ENCODE results near the gene TMX4.
"Not testable (repeated sequence)": the region's sequence is repeated elsewhere in the genome, so short reads cannot be mapped to it uniquely, and the experiment has no call there.

TMX4 gene, protein sequence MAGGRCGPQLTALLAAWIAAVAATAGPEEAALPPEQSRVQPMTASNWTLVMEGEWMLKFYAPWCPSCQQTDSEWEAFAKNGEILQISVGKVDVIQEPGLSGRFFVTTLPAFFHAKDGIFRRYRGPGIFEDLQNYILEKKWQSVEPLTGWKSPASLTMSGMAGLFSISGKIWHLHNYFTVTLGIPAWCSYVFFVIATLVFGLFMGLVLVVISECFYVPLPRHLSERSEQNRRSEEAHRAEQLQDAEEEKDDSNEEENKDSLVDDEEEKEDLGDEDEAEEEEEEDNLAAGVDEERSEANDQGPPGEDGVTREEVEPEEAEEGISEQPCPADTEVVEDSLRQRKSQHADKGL

DNA sequence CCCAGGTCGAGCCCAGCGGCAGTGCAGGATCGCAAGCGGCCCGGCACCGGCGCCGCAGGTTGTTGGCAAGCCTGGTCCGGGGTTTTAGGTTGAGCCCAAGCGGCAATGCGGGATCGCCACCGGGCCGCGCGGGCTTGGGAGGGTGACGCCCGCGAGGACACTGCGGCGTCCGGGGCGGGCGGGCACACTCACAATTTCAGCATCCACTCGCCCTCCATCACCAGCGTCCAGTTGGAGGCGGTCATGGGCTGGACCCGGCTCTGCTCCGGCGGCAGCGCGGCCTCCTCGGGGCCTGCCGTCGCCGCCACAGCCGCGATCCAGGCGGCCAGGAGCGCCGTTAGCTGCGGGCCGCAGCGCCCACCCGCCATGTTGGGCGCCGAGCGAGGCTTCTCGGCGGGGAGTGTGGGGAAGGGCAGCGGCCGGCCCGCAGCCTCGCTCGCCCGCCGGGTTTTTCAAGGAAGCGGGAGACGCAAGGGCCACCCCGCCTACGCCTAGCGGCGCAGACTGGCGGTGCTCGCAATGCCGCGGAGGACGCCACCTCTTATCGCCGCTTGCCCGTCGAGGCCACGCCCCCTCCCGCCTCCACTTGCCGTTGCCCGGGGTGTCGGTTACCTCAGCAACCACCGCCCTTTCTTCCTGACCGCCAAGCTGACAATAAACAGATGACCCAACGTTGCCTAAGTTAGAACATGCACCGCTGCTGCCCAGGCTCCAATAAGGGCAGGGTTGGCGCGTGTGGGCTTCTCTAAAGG, at the start of gene TMX4:
Gene TMX4, minus strand, starts transcription at position 516 of the 752 bp plus-strand sequence. Its CDS starts 148 bp downstream, at position 368.
- peak; percentile 78 to 91 for DNase-seq (ENCODE audit: low read depth in 2 of 2)

DNA sequence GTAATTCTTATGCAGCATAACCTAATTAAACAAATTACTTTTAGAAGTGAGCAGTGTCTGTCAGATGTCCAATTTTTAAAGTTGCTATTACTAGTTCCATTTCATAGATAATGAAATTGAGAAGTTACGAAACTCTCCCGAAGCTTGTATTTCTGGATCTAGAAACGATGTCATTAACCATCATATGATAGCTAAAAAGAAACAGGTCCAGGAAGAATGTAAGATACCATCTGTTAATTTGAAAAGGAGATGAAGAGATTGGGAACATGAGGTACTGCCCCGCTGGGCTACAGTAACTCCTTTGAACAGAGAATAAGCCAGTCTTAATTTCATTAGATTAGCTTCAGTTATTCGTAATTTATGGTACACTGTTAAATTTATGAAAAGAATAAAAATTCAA, 47.5 kb upstream of the TMX4 start:
- DNase-seq (ENCODE audit: low read depth in 2 of 2): no peak

DNA sequence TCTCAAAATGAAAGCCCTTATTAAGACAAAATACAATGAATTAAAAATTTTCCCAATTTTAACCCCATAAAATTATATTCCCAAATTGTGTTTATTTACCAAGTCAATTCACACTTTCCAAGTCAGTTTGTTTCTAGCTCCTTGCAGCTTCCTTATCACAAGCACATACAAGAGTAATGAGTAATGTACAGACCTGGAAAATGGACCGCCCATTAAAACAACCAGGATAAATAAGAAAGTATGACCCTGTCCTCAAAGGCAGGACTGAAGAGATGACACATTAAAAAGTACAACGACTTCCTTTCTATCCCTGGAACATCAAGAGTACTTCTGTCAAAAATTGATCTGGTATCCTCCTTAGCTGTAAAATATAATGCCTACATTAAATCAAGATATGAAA, 47.1 kb upstream of the TMX4 start:
- no peak for DNase-seq (ENCODE audit: low read depth in 2 of 2)

DNA sequence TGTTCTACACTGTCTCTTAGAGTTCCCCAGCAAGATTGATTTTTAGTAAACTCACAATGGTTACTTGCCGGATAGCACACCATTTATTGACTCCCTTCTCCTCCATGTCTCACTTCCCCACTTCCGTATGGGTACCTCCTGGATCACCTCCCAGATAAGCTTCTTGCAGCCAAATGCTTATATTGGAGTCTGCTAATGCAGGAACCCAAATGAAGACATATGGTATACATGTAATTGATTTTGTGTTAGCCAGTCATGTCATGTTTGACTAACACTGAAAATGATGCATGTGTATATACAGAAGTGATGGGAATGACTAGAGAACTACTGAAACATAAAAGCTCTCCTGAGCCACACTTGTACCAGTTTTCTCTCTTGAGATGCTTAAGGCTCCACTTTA, 46.1 kb upstream of the TMX4 start:
- DNase-seq (ENCODE audit: low read depth in 2 of 2): no peak

DNA sequence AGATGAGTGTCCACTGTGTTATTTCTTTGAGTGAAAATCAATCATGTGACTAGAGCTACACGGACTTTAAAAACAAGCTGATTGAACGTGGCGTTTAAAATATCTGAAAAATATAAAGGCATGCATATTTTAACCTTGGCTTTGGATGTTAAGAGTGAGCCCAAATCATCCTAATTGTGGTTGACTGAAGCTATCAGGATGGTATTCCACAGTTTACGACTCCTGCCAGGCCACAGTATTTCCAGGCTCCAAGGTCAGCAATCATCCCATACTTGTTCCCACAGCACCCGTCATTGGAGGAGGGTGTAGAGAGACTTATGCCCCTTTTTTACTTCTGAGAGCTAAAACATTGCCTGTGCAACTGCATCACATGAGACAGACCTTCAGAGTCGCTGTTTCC, 43.2 kb upstream of the TMX4 start:
- DNase-seq (ENCODE audit: low read depth in 2 of 2): no peak

DNA sequence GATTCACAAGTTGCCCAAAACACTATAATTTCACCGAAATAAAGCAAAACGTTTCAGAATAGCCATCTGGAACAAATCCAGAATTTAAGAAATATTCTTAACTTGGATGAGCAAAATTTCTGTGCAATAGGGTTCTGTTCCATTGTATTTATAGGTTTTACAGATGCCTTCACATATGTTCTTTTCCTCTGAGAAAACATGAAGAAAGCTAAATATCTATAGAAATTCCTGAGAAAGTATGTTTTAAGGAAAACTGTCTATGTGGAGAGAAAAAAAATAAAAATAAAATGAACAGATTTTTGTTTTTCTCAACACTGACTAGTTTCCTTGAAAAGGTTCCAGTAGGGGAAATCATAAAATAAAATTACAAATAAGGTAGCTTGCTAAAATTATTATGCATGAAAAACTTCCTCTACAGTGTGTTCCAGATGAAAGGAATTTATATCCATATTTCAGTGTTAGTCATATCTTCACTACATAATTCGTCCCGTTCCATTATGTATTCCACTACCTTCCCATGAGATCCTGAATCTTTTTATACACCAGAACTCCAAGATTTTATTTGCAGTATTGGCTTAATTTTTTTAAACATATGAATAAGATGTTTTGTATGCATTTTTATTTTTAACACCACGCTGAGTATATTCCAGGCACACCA, 42.4 kb upstream of the TMX4 start:
- DNase-seq (ENCODE audit: low read depth in 2 of 2): no peak

DNA sequence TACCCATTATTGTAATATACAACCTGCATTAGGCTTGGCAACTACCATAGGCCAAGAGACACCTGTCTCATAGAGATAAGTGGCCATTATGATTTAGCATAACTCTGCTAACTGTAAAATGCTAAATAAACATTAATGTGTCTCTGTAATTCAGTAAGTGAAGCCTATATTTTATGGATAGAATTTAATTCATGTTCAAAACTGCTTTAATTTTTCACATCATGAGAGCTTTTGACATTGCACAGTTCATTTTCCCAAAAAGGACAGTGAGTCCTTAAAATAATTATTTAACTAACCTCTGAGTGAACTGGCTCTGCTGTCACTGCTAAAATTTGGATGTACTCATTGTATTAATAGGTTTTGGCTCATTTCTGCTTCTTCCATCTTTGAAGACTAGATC, 41.4 kb upstream of the TMX4 start:
- no peak for DNase-seq (ENCODE audit: low read depth in 2 of 2)

DNA sequence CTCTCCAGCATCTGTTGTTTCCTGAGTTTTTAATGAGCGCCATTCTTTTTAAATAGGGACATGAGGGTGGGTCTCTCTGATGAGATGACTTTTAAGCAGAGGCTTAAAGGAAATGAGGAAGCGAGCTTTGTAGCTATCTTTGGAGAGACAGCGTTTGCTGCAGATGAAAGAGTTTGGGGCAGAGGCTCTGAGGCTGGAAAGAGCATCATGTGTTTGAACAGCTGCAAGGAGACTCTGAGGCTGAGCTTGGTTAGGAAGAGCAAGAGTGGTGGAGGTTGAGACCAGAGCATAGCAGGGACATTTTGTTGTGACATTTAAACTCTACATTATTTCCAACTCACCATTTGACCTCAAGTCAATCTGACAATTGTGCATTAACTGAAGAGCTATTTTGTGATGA, 38.3 kb upstream of the TMX4 start:
- DNase-seq (ENCODE audit: low read depth in 2 of 2): no peak

DNA sequence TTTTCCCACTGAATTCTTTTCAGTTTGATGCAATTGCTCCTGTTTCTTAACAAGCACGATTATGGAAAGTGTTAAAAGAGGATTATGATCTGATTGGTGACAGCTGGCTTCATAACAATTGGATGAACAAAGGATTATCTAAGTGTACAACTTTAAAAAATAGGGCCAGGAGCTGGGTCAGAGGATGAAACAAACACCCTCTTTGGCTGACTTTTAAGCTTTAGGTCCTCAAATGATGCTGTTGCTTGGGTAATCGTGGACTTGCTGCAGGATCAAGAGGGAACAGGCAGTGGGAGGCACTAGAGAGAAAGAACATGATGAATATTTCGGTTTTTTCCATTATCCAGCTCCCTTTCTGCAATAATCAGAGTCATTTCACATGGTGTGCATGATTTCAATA, 35.5 kb upstream of the TMX4 start:
- DNase-seq (ENCODE audit: low read depth in 2 of 2): no peak

DNA sequence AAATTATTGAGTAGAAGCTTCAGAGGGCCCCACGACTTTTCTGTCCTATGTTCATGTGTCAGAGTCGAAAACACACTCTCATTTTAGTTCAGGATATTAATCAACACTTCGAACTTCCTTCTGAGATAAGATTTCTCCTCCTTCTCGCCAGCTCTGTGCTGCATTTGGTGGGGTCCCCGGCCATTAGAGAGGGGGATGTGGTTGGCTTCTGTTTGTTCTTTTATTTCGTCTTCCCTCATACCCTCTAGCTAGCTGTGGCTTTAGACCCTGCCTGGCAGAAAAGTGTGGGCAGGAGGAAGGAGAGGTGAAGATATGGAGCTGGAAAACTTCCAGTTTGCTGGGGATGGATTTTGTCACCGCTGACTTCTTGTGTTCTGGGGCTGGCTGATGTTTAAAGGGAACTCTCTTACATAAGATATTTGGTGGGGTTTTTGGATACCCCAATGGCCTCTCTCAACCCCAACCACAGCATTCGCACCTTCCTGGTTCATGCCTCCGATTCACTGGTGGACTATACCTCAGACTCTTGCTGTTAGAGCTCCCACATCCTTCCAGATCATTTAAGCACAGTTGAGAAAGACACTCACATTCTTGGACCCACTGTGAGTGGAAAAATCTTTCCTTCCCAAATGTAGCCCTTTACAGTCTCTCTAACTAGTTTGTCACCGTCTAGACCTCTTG, 30.7 kb upstream of the TMX4 start:
- no peak for DNase-seq (ENCODE audit: low read depth in 2 of 2)

DNA sequence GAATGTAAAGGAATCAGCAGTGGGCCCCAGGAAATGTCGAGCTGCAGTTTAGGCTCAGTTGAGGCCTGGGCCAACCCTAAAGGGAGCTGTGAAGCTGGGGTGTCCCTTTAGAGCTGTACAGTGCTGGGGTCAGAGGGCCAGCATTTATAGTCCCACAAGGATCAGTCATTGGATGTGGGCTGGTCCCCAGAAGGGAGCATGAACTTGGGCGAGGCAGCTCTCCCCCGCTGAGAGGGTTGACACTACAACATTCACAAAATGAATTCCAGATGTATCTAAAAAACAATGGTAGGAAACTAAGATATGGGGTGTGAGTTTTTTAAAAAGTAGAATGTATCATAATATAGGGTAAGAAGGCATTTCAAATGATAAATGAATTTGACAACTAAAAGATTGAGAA, 29.7 kb upstream of the TMX4 start:
- no peak for DNase-seq (ENCODE audit: low read depth in 2 of 2)

DNA sequence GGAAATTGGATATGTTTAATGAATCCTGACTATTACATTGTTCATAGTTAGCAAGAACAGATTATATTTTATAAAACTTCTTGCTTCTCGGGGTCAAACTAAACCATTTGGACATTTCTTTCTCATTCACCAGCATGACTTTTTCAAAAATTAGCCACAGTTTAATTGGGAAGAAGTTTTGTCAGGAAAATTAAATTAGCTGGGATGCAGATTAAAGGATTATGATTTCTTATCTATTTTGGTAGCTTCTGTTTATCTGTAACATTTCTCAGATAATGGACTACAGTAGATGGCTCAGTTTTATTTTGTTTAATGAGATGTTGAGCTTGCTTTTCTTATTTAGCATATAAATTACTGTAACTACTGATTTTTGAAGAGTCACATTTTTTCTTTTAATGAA, 26.4 kb upstream of the TMX4 start:
- no peak for DNase-seq (ENCODE audit: low read depth in 2 of 2)

DNA sequence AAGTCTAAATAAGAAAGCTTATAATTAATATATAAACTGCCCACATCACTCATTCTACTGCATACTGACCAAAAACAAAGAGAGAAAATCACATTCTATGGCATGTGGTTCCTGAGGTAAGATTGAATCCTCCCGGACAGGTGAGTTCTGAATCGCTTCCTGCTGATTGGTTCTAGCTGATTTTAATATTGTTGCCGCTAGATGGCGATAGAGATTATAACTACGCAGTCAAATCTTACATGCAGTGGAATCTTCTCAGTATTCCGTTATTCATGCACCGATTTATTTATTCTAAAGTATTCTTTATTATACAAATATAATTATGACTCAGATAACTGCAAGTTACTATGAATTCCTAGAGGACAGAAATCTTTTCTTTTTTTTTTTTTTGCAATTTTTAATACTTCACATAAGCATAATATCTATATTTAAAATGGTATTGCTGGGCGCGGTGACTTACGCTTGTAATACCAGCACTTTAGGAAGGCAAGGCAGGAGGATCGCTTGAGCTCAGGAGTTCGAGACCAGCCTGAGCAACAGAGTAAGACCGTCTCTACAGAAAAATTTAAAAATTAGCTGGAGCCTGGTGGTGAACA, 24.2 kb upstream of the TMX4 start:
- DNase-seq (ENCODE audit: low read depth in 2 of 2): no peak

DNA sequence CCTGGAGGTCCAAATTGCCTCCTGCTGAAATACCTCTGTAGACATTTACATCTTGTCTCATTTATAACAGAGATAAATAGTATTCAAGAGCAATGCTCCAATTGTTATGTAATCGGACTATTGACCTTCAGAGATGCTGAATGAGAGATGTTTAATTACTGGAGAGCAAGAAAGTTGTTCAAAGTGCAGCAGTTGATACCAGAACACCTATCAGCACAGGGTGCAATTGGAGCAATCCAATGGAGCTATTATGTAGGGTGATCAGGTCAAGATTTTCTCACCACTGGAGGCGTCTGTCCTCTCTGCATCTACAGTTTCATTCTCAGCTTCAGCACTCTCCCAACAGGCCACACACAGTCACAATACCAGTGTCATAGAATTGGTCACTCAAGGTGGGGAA, 19.5 kb upstream of the TMX4 start:
- no peak for DNase-seq (ENCODE audit: low read depth in 2 of 2)

DNA sequence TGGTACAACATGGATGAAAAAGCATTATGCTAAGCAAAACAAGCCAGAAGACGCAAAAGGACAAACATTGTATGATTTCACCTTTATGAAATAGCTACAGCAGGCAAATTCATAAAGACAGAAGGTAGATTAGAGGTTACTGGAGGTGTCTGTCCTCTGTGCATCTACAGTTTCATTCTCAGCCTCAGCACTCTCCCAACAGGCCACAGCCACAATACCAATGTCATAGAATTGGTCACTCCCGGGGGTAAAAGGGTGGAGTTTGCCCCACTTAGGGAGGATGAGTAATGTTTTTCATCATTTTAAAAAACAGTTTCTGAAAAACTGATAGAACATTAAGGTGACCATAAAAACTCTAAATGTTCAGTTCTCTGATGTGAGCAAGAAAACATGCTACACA, 17.2 kb upstream of the TMX4 start:
- no peak for DNase-seq (ENCODE audit: low read depth in 2 of 2)

DNA sequence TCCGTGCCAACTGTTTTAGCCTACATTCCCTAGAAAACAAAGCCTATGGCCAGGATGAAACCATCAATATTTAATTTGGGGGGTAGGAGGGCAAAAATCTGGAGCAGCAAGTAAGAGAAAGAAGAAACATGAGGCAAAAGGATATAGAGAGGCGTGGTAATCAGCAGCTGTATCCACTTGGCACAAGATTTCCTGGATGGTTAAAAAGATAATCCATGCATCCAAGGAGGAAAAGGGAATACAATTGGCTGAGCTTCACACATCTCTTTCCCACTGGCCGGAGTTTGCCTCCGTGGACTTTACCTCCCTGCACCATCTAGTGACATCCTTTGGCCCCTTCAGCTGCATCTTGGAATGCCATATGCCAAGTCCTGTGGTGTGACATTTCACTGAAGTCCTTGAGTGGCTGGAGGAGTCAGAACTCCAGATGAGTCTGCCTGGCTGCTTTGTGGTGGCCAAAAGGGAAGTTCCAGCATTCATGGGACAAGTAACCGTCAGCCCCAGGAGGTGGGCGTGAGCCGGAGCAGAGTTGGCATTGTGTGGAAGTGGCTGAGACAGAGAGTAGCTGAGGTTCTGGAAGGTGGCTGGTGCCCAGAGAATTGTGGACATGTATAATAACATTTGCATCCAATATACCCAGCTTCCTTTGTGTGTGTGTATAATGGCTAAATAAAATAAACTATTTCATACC, 13.7 kb upstream of the TMX4 start:
- no peak for DNase-seq (ENCODE audit: low read depth in 2 of 2)

DNA sequence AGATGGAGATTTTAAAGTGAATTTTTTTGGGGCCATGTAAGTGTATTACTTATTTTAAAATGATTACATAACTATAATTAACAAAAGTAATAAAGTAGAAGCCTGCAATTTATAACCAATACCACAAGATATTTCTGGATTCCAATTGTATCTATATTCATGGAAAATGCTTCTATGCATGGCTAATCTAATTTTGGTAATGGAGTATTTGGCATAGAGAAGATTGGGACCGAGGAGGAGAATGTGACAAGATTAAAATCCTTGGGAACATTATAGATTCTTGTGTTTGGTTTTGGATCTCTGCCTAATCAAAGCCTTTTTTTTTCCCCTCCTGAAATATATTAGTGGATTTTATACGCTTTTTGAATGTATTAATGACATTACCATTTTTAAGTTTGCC, 12.9 kb upstream of the TMX4 start:
- no peak for DNase-seq (ENCODE audit: low read depth in 2 of 2)

DNA sequence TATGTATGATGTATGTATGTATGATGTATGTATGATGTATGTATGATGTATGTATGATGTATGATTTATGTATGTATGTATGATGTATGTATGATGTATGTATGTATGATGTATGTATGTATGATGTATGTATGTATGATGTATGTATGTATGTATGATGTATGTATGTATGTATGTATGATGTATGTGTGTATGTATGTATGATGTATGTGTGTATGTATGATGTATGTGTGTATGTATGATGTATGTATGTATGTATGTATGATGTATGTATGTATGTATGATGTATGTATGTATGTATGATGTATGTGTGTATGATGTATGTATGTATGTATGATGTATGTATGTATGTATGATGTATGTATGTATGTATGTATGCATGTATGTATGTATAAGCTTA, 12.0 kb upstream of the TMX4 start:
- DNase-seq (ENCODE audit: low read depth in 2 of 2): not testable (repeated sequence)

DNA sequence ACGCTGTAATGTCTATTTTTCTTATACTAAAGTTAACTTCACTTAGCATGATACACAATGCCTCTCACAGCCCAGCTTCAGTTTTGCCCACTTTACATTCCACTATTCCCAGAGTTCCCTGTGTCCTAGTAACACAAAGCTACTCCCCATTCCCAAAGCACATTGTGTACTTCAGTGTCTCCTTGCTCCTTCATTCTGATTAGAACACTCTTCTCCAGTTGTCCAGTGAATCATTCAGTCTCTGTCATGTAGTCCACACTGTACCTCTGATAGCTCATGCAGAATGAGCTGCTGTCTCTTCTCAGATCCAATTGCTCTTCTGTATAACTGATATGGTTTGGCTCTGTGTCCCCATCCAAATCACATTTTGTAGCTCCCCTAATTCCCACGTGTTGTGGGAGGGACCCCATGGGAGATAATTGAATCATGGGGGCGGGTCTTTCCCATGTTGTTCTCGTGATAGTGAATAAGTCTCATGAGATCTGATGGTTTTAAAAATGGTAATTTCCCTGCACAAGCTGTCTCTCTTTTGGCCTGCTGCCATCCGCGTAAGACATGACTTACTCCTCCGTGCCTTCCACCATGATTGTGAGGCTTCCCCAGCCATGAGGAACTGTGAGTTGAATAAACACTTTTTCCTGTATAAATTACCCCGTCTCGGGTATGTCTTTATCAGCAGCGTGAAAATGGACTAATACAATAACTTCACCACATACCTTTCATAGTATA, 2.1 kb upstream of the TMX4 start:
- no peak for DNase-seq (ENCODE audit: low read depth in 2 of 2)

DNA sequence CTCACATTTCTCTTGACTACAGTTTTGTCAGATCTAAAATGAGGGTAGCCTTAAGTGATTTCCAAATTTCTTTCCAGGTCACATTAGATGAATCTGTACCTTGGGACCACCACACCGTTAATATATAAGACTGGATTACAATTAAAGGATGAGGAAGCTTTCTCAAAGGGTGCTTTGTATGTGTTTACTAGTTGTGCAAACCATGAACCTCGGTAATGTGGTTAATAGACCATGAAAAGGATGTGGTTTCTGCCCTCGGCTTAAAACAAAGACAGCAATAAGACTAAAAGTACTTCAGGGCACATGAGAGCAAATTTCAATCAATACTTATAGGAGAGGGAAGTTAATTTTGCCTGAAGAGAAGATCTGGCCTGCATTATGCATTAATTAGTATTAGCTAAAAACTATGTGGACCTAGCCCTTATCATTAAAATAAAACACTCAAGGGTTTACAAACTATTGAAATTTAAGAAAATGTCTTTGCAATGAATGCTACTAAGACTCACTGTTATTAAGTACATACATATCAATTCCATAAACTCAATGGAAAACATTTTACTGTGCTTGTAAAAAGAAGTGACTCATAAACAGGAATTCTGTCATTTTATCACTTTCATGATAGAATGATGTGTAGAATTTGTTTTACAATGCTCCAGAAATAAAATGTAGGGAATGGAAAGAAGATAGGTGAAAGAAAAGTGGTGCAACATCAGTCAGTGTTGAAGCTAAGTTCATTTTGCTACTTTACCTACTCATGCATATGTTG, 936 bp upstream of the TMX4 start:
- no peak for DNase-seq (ENCODE audit: low read depth in 2 of 2)
